OCI-LY3 (cell line): ENCODE measurements around the gene SIX2.

ENCODE experiments used
- H2AFZ ChIP-seq: fragments of 200-600, 300-600 bp; shearing (Covaris generic); 2 replicates; pipeline ENCODE4 v1.6.0; 2014; ENCODE audit warnings: antibody characterized with exemption, low read depth, low read length
- H3K27ac ChIP-seq: fragments of 200-600, 300-600 bp; sonication (generic); 2 replicates; pipeline ENCODE4 v1.5.1; 2014; ENCODE audit warnings: mild to moderate bottlenecking, low read length, moderate library complexity, mixed read lengths
- H3K27me3 ChIP-seq: fragments of 200-600, 300-600 bp; sonication (generic); 2 replicates; pipeline ENCODE4 v1.6.1; 2014; ENCODE audit warnings: low read depth, low read length, mixed read lengths
- H3K36me3 ChIP-seq: fragments of 200-600, 300-600 bp; sonication (generic); replicated peaks from 2 replicates; pipeline ENCODE3; 2014; ENCODE audit warnings: low read depth, low read length, mixed read lengths
- H3K4me1 ChIP-seq: fragments of 300-600, 200-600 bp; sonication (generic); 2 replicates; pipeline ENCODE4 v1.6.1; 2014; ENCODE audit warnings: low read length, mixed read lengths
- H3K4me2 ChIP-seq: fragments of 200-600, 300-600 bp; sonication (generic); 2 replicates; pipeline ENCODE4 v1.6.1; 2014; ENCODE audit warnings: low read length, mixed read lengths
- H3K4me3 ChIP-seq: fragments of 300-600, 200-600 bp; sonication (generic); 2 replicates; pipeline ENCODE4 v1.5.1; 2014; ENCODE audit warnings: antibody characterized with exemption, mild to moderate bottlenecking, low read length, moderate library complexity
- H3K79me2 ChIP-seq: fragments of 300-600, 200-600 bp; shearing (Covaris generic); 2 replicates; pipeline ENCODE4 v1.6.1; 2014; ENCODE audit warnings: mild to moderate bottlenecking, low read length, mixed read lengths
- H3K9ac ChIP-seq: fragments of 300-600, 200-600 bp; shearing (Covaris generic); 2 replicates; pipeline ENCODE4 v1.6.0; 2014; ENCODE audit warnings: mild to moderate bottlenecking, low read length, moderate library complexity
- H3K9me3 ChIP-seq: fragments of 200-600, 300-600 bp; shearing (Covaris generic); 2 replicates; pipeline ENCODE4 v1.6.1; 2014; ENCODE audit warnings: low read length, mixed read lengths; ENCODE audit not compliant: insufficient read depth
- H4K20me1 ChIP-seq: fragments of 200-600, 300-600 bp; sonication (generic); 2 replicates; pipeline ENCODE4 v1.6.1; 2016; ENCODE audit warnings: low read length, mixed read lengths; ENCODE audit not compliant: insufficient read depth
- CTCF ChIP-seq: fragments of 200-600, 300-600 bp; sonication (generic); IDR thresholded peaks from 2 replicates; pipeline ENCODE4 v1.5.1; 2014; ENCODE audit warnings: antibody characterized with exemption, low read length, low read depth
- EZH2phosphoT487 ChIP-seq: fragments of 200-600 bp; shearing (Covaris generic); IDR thresholded peaks from 2 replicates; pipeline ENCODE4 v1.6.1; 2018; ENCODE audit warnings: antibody characterized with exemption, mixed run types, low read depth

Gene SIX2

DNA sequence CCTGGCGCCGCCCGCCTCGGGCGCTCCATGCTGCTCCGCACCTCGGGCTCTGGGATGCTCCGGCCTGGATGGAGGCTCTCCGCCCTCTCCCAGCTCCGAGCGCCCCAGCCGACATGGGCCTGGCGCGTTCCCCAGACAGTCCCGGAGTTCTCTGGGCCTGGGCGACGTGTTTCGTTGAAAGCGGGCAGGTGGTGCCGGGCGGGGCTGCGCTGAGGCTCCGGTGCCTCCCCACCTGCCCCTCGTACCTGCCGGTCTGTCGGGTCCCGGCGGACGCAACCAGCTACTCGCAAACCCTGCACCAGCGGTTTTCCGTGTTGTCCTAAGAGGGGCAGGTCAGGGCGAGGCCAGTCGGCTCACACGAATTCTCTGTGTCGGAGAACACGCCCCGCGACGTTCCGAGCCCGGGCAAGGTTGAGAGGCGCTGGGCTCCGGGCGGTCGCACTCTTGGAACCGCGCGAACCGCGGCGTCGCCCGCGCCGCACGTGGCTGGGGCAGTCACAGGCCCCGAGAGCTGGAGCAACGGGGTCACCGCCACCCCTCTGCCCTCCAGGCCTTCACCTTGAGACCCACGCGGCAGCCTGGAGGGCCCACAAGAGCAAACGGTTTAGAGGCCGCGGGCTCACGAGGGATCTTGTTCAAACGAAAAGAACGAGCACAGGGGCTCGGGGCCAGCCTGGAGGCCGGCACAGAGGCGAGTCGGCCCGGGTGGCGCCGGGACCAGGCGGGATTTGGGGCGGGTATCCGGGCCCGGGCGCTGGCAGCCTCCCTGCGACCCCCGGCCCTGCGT is 4.2 kb upstream of the SIX2 start:
- Histone ChIP-seq H2AFZ (no peak overlapping the region), H3K9me3 (no peaks in the 10 kb centered on the region), H3K9ac (no peak overlapping the region), H3K27me3 (0 out of 2 replicates have a peak, but pooled peaks cover 6% of the 10 kb centered on the region), H3K4me1 (no peaks in the 10 kb centered on the region), H3K36me3 (no peaks in the 10 kb centered on the region), H4K20me1 (no peaks in the 10 kb centered on the region), H3K27ac (no peak overlapping the region), H3K4me2 (no peak overlapping the region), H3K4me3 (no peak overlapping the region), H3K79me2 (no peaks in the 10 kb centered on the region)
- TF ChIP-seq EZH2phosphoT487, result no peak
- TF ChIP-seq CTCF, result no peak

DNA sequence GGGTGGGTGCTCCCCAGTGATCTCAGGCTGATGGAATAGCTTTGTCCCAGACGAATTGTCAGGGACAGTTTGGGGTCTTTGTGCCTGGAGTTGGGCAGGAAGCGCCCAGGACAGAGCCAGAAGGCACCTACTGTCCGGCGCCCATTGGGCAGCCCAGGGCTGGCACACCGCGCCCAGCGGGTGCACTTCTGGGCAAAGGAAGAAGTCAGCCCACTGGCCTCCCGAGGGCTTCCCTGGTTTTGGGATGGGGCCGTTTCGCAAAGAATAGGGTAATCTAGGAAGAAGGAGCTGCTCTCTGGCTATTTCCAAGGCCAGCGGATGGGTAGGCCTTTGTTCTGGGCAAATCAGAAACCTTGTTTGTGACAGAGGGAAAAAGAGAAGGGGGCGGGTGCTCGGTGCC is 3.5 kb upstream of the SIX2 start:
- H4K20me1 ChIP-seq, result no peaks in the 10 kb centered on the region
- H3K9me3 ChIP-seq, result no peaks in the 10 kb centered on the region
- H3K9ac ChIP-seq, result no peak overlapping the region
- H3K79me2 ChIP-seq, result no peaks in the 10 kb centered on the region
- no peak overlapping the region for H2AFZ ChIP-seq
- H3K36me3 ChIP-seq, result no peaks in the 10 kb centered on the region
- no peak overlapping the region for H3K4me3 ChIP-seq
- no peak overlapping the region for H3K27ac ChIP-seq
- H3K4me1 ChIP-seq, result no peaks in the 10 kb centered on the region
- H3K27me3 ChIP-seq, result 0 out of 2 replicates have a peak, but pooled peaks cover 6% of the 10 kb centered on the region
- TF ChIP-seq CTCF, result no peak
- TF ChIP-seq EZH2phosphoT487, result no peak
- no peak overlapping the region for H3K4me2 ChIP-seq

- H3K27me3 ChIP-seq, result 0 out of 2 replicates have a peak, but pooled peaks cover under 1% of the 10 kb centered on the region
These were observed 2.7 kb upstream of the SIX2 start for GRCh38 chr2:45011621-45012602.

More at GRCh38 chr2:45011621-45012602, 2.7 kb upstream of the SIX2 start:
- H3K9ac ChIP-seq, result no peak overlapping the region
- no peak overlapping the region for H3K4me3 ChIP-seq
- no peaks in the 10 kb centered on the region for H3K36me3 ChIP-seq
- no peaks in the 10 kb centered on the region for H4K20me1 ChIP-seq
- no peak overlapping the region for H3K4me2 ChIP-seq
- H3K9me3 ChIP-seq, result no peaks in the 10 kb centered on the region
- no peaks in the 10 kb centered on the region for H3K4me1 ChIP-seq
- TF ChIP-seq EZH2phosphoT487 (no peak), CTCF (no peak)
- no peak overlapping the region for H3K27ac ChIP-seq
- H2AFZ ChIP-seq, result no peak overlapping the region
- H3K79me2 ChIP-seq, result no peaks in the 10 kb centered on the region
